Liver (tissue), 3 donors: ENCODE data around the gene KAZN.

Experiments used
- CTCF ChIP-seq: fragments of 150-350 bp; IDR thresholded peaks from 2 replicates; pipeline ENCODE4 v1.5.1; 2017; ENCODE audit warnings: improper control_type of control experiment, low read depth, low read length; ENCODE audit not compliant: missing input control
- EGR1 ChIP-seq, 2 donors: IDR thresholded peaks; 2 replicates each; pipeline ENCODE4 v1.6.1; 2016 to 2018; ENCODE audit warnings: antibody characterized with exemption in 2 of 2, low read depth in 2 of 2
- FOXA1 ChIP-seq: IDR thresholded peaks from 2 replicates; pipeline ENCODE4 v1.6.1; 2016; ENCODE audit warnings: antibody characterized with exemption
- HNF4G ChIP-seq: IDR thresholded peaks from 2 replicates; pipeline ENCODE4 v1.6.1; 2016; ENCODE audit warnings: antibody characterized with exemption
- JUND ChIP-seq, 2 donors: IDR thresholded peaks; 2 replicates each; pipeline ENCODE4 v1.6.1; 2016; ENCODE audit warnings: antibody characterized with exemption in 2 of 2
- MAX ChIP-seq: IDR thresholded peaks from 2 replicates; pipeline ENCODE4 v1.6.1; 2016; ENCODE audit warnings: antibody characterized with exemption
- NR2F2 ChIP-seq: IDR thresholded peaks from 2 replicates; pipeline ENCODE4 v1.6.1; 2016; ENCODE audit warnings: antibody characterized with exemption
- RAD21 ChIP-seq, 2 donors: IDR thresholded peaks; 2 replicates each; pipeline ENCODE4 v1.6.1; 2016; ENCODE audit warnings: antibody characterized with exemption in 2 of 2, mild to moderate bottlenecking in 2 of 2
- REST ChIP-seq: IDR thresholded peaks from 2 replicates; pipeline ENCODE4 v1.6.1; 2016; ENCODE audit warnings: antibody characterized with exemption, mild to moderate bottlenecking
- SP1 ChIP-seq: IDR thresholded peaks from 2 replicates; pipeline ENCODE4 v1.6.1; 2018; ENCODE audit warnings: antibody characterized with exemption, mild to moderate bottlenecking
- TAF1 ChIP-seq: conservative IDR thresholded peaks from 2 replicates; pipeline ENCODE4 v1.6.1; 2016; ENCODE audit warnings: antibody characterized with exemption, mild to moderate bottlenecking
- YY1 ChIP-seq: IDR thresholded peaks from 2 replicates; pipeline ENCODE4 v1.6.1; 2016; ENCODE audit warnings: antibody characterized with exemption, mild to moderate bottlenecking
- TF ChIP-seq, protein P1 (sequence below): IDR thresholded peaks from 2 replicates; pipeline ENCODE4 v1.6.1; 2016; ENCODE audit warnings: antibody characterized with exemption
- TF ChIP-seq, protein P2 (sequence below): IDR thresholded peaks from 2 replicates; pipeline ENCODE4 v1.6.1; 2016; ENCODE audit warnings: antibody characterized with exemption
- donor health status: healthy.
- donor health status: healthy.

- TF ChIP-seq MAX (no peak), CTCF (no peak), TAF1 (no peak), EGR1 (IDR thresholded peaks at IDR 0.05; ENCODE audit: low read depth in 2 of 2) (no peak), FOXA1 (no peak), SP1 (no peak), JUND (IDR thresholded peaks at IDR 0.05) (no peak), RAD21 (IDR thresholded peaks at IDR 0.05) (no peak), HNF4G (no peak), REST (no peak), NR2F2 (no peak), YY1 (no peak)
- TF ChIP-seq, protein P1, sequence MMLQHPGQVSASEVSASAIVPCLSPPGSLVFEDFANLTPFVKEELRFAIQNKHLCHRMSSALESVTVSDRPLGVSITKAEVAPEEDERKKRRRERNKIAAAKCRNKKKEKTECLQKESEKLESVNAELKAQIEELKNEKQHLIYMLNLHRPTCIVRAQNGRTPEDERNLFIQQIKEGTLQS = no peak
- TF ChIP-seq, protein P2, sequence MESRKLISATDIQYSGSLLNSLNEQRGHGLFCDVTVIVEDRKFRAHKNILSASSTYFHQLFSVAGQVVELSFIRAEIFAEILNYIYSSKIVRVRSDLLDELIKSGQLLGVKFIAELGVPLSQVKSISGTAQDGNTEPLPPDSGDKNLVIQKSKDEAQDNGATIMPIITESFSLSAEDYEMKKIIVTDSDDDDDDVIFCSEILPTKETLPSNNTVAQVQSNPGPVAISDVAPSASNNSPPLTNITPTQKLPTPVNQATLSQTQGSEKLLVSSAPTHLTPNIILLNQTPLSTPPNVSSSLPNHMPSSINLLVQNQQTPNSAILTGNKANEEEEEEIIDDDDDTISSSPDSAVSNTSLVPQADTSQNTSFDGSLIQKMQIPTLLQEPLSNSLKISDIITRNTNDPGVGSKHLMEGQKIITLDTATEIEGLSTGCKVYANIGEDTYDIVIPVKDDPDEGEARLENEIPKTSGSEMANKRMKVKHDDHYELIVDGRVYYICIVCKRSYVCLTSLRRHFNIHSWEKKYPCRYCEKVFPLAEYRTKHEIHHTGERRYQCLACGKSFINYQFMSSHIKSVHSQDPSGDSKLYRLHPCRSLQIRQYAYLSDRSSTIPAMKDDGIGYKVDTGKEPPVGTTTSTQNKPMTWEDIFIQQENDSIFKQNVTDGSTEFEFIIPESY = no peak
Measured at GRCh38 chr1:14724246-14724645, 125.8 kb downstream of the KAZN start.
